GM12878 (cell line): ENCODE measurements around the gene DAAM1. TPM values are rescaled to one million over a fixed set of nuclear protein-coding genes. Genes with fewer than 3 reads are reported as not detected.

ENCODE experiments used
- ATAC-seq: fragments of 200-7000 bp; cut with Tn5 transposase; 3 replicates; pipeline ENCODE4 v1.9.1; 2020; ENCODE audit warnings: mild to moderate bottlenecking, moderate library complexity
- BruUV-seq: library from RNA; stranded (reverse); fragments of 400-500 nt; replicated peaks from 2 replicates; lab custom pipeline; 2021; lab: Mats Ljungman, UMichigan
- CTCF ChIA-PET: fragments of 300-600 bp; sonication (Branson Sonifier 250); formaldehyde crosslinking; extraction: SDS; loops from one replicate; lab custom pipeline; 2021; ENCODE audit warnings: inconsistent platforms; lab: Yijun Ruan, JAX
- POLR2A ChIA-PET: fragments of 350-600 bp; formaldehyde crosslinking; extraction: SDS; loops from one replicate; lab custom pipeline; 2021; ENCODE audit warnings: inconsistent platforms; lab: Charles Lee
- RAD21 ChIA-PET: fragments of 300-600 bp; sonication (Branson Sonifier 250); formaldehyde crosslinking; loops from one replicate; lab custom pipeline; 2023; ENCODE audit warnings: antibody characterized with exemption; ENCODE audit not compliant: unreplicated experiment; lab: Charles Lee
- SMC1A ChIA-PET: fragments of 300-600 bp; sonication (Branson Sonifier 250); formaldehyde crosslinking; loops from one replicate; lab custom pipeline; 2023; ENCODE audit not compliant: unreplicated experiment, uncharacterized antibody; lab: Charles Lee
- DNase-seq: peaks from one replicate; pipeline ENCODE4 v3.0.0-alpha.2; 2011; ENCODE audit warnings: low read depth, low spot score
- FAIRE-seq: peaks from 3 replicates; lab custom pipeline; 2011; peaks lifted over from hg19 to GRCh38; lab: Jason Lieb, UNC
- H2AFZ ChIP-seq: 2 replicates; pipeline ENCODE4 v1.6.0; 2011; ENCODE audit warnings: low read depth, low read length, control low read depth; ENCODE audit not compliant: control insufficient read depth
- H3K27ac ChIP-seq: 2 replicates; pipeline ENCODE4 v1.5.1; 2011; ENCODE audit warnings: control low read depth; ENCODE audit not compliant: control insufficient read depth, insufficient read depth
- H3K27me3 ChIP-seq, 2 experiments: replicated peaks in 1 of 2; 2 replicates each; pipeline versions ENCODE4 v1.6.0 to v1.6.1; 2011; ENCODE audit warnings: low read length in 1 of 2; ENCODE audit not compliant: control insufficient read depth in 2 of 2, insufficient read depth in 2 of 2
- H3K36me3 ChIP-seq, 2 experiments: 2 replicates each; pipeline ENCODE4 v1.5.1; 2011; ENCODE audit warnings: low read length in 1 of 2; ENCODE audit not compliant: control insufficient read depth in 2 of 2, insufficient read depth in 2 of 2
- H3K4me1 ChIP-seq: 2 replicates; pipeline ENCODE4 v1.6.1; 2011; ENCODE audit warnings: mild to moderate bottlenecking, low read length, moderate library complexity, mixed read lengths; ENCODE audit not compliant: control insufficient read depth, insufficient read depth
- H3K4me2 ChIP-seq: 2 replicates; pipeline ENCODE4 v1.6.0; 2011; ENCODE audit warnings: control low read depth; ENCODE audit not compliant: control insufficient read depth, insufficient read depth
- H3K4me3 ChIP-seq: fragments of 200-600 bp; sonication (generic); 2 replicates; pipeline ENCODE4 v1.5.1; 2016
- H3K79me2 ChIP-seq: 2 replicates; pipeline ENCODE4 v1.6.0; 2011; ENCODE audit warnings: low read length; ENCODE audit not compliant: control insufficient read depth, insufficient read depth
- H3K9ac ChIP-seq: 2 replicates; pipeline ENCODE4 v1.8.0; 2011; ENCODE audit warnings: low read length, control low read depth, mixed read lengths; ENCODE audit not compliant: control insufficient read depth, insufficient read depth
- H3K9me3 ChIP-seq: replicated peaks from 3 replicates; pipeline ENCODE4 v1.5.1; 2011; ENCODE audit warnings: mild to moderate bottlenecking, low read length; ENCODE audit not compliant: control insufficient read depth, insufficient read depth
- H4K20me1 ChIP-seq: 2 replicates; pipeline ENCODE4 v1.6.0; 2011; ENCODE audit not compliant: control insufficient read depth, insufficient read depth
- CBX3 ChIP-seq: fragments of 200-600 bp; sonication (generic); IDR thresholded peaks from 2 replicates; pipeline ENCODE4 v1.6.1; 2016; ENCODE audit warnings: low read depth, borderline replicate concordance
- CEBPB ChIP-seq, 2 experiments: fragments of 150-350 bp in 1 of 2; IDR thresholded peaks; 2 replicates each; pipeline ENCODE4 v1.6.1; 2012 to 2014; ENCODE audit warnings: low read depth in 2 of 2, low read length in 2 of 2, borderline replicate concordance in 1 of 2, inconsistent platforms in 1 of 2
- FOS ChIP-seq: IDR thresholded peaks from 3 replicates; pipeline ENCODE4 v1.6.1; 2011; ENCODE audit warnings: borderline replicate concordance; ENCODE audit not compliant: insufficient read length; ENCODE audit errors: extremely low read depth
- NFYB ChIP-seq: IDR thresholded peaks from 2 replicates; pipeline ENCODE4 v1.6.1; 2011; ENCODE audit warnings: low read depth, mild to moderate bottlenecking, low read length, improper control_type of control experiment, moderate library complexity; ENCODE audit not compliant: insufficient read depth
- PML ChIP-seq: IDR thresholded peaks from 2 replicates; pipeline ENCODE4 v1.6.1; 2012; ENCODE audit warnings: low read length, inconsistent platforms
- RBBP5 ChIP-seq: fragments of 200-600 bp; sonication (generic); conservative IDR thresholded peaks from 2 replicates; pipeline ENCODE4 v1.6.1; 2016
- SUZ12 ChIP-seq: fragments of 200-600 bp; sonication (generic); IDR thresholded peaks from one replicate; pipeline ENCODE4 v1.6.1; 2018; ENCODE audit warnings: antibody characterized with exemption, mild to moderate bottlenecking; ENCODE audit not compliant: unreplicated experiment
- ZNF207 ChIP-seq: fragments of 450-650 bp; IDR thresholded peaks from 2 replicates; pipeline ENCODE4 v1.6.1; 2014; ENCODE audit warnings: antibody characterized with exemption, mild to moderate bottlenecking, borderline replicate concordance
- ZNF217 ChIP-seq: fragments of 450-650 bp; IDR thresholded peaks from 2 replicates; pipeline ENCODE4 v1.6.1; 2017; ENCODE audit warnings: antibody characterized with exemption, mild to moderate bottlenecking
- WGBS: methylation state at CpG from one replicate; pipeline ENCODE4 v1.1.6; 2016; ENCODE audit warnings: low lambda C conversion rate; ENCODE audit not compliant: insufficient replicate concordance, insufficient coverage; ENCODE audit errors: missing lambda C conversion rate; 5-methylcytosine and 5-hydroxymethylcytosine counted together
- in situ Hi-C: fragments of 300-500 bp; cut with MboI; formaldehyde crosslinking; loops from 9 replicates; pipeline ENCODE4 v1.14.3; 2018; ENCODE audit warnings: mixed read lengths
- intact Hi-C: fragments of 100-400 bp; cut with micrococcal nuclease; formaldehyde crosslinking; loops from one replicate; pipeline ENCODE4 v1.14.2; 2022; ENCODE audit not compliant: unreplicated experiment
- polyA plus RNA-seq, 11 experiments: library from polyadenylated mRNA; depleted of rRNA in 4 of 11; unstranded in 6 of 11; stranded (reverse) in 5 of 11; fragments of >200 nt; fragmentation: Nextera tagmentation in 4 of 11; fragmentation: Illumina TruSeq in 1 of 11; extraction: Ambion mirVana in 4 of 11; extraction: Trizol in 1 of 11; gene quantifications; 1 replicate in 1 of 11; 2 replicates in 10 of 11; pipeline versions ENCODE4 v1.2.1 to v1.2.3, GENCODE V29; 2011 to 2016; ENCODE audit warnings: inconsistent platforms in 2 of 11, missing spikeins in 2 of 11, low read depth in 1 of 11
- total RNA-seq, 4 experiments: library from RNA; depleted of rRNA in 3 of 4; stranded (reverse); fragments of >200 nt in 3 of 4; fragmentation: Illumina TruSeq in 1 of 4; extraction: Trizol in 1 of 4; gene quantifications; 2 replicates each; pipeline versions ENCODE4 v1.2.1 to v1.2.3, GENCODE V29; 2013 to 2021
- TF ChIP-seq, protein P1 (sequence below): IDR thresholded peaks from 2 replicates; pipeline ENCODE4 v1.6.1; 2011; ENCODE audit warnings: borderline replicate concordance, low read depth, mild to moderate bottlenecking, moderate library complexity, mixed read lengths, low read length; ENCODE audit not compliant: insufficient read depth; ENCODE audit errors: extremely low read length
- TF ChIP-seq, protein P2 (sequence below): fragments of 450-650 bp; IDR thresholded peaks from 2 replicates; pipeline ENCODE4 v1.6.1; 2017; ENCODE audit warnings: mild to moderate bottlenecking, moderate library complexity
- TF ChIP-seq, protein P3 (sequence below): fragments of 150-350 bp; IDR thresholded peaks from 2 replicates; pipeline ENCODE4 v1.6.1; 2014; ENCODE audit warnings: mild to moderate bottlenecking, low read depth, low read length

The DAAM1 gene
- total and polyA plus RNA-seq, 10 of the 15 experiments (the other 5 are each of a cell fraction or from before 2014, with no cell fraction given): 13.8 to 32.4 (median 24.2) TPM

DNA sequence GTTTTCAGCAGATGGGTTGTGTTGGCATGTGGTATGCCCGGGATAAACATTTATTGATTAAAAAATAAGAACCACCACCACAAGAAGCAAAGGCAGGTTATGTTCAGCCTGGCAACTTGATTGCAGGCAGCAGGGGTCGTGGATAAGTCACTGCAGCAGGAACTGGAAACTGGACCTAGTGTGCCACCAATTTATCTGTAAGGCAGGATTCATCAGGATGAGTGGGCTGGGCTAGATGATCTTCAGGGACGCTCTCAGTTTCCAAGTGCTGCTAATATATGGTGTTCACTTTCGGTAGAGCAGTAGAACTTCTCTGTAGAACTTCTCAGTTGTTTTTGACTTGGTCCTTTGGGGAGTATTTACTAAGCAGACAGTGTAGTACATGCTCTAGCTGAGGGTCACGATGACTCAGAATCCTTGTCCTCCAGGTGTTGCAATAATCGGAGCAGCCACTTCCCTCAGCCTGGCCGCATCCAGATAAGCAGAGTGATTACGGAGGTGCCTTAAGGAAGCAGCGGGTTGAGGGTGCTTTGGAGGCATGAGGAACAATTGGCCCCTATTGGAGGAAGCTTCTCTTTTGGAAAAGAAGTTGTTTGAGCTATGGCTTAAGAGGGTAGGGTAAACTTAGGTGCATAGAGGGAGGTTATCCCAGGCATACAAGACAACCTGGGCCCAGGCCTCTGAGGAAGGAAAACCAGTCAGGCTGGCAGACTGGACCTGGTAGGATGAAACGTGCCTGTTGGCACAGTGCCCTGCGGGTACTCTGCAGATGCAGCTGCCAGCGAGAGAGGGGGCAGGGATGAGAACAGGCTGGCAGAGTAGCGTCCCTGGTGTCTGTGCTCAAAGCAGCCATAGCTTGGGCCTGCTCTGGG is 172.7 kb downstream of the DAAM1 start (continued):
- no peak for TF ChIP-seq RBBP5
- TF ChIP-seq, protein P1, sequence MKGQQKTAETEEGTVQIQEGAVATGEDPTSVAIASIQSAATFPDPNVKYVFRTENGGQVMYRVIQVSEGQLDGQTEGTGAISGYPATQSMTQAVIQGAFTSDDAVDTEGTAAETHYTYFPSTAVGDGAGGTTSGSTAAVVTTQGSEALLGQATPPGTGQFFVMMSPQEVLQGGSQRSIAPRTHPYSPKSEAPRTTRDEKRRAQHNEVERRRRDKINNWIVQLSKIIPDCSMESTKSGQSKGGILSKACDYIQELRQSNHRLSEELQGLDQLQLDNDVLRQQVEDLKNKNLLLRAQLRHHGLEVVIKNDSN: no peak
- TF ChIP-seq FOS: no peak
- TF ChIP-seq, all 136 proteins: peak for 0

DNA sequence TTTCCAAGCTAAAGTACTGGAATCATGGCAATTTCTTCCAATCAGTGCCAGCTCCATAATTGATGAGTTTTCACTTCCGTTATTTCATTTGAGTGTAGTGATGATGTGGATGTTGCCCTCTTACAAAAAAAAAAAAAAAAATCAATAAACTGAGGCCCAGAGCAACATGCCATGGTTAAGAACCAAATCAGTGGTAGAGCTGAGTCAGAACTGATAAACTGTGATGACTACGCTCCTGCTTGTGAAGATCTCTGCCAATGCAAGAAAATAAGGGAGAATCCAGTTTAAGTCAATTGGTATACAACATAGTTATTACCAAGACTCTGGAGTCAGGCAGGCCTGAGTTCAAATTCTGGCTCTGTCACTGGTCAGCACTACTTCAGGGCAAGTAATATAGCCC is 174.0 kb downstream of the DAAM1 start:
- Histone ChIP-seq H3K4me1 (peaks cover 36% of the 10 kb centered on the region), H3K36me3 (peaks cover 0 to 9% of the 10 kb centered on the region in 2 experiments; a peak in 3 of 4 replicates), H3K4me2 (no peak overlapping the region), H3K9me3 (no peaks in the 10 kb centered on the region), H3K79me2 (no peaks in the 10 kb centered on the region), H3K4me3 (no peak overlapping the region), H4K20me1 (no peaks in the 10 kb centered on the region), H3K27ac (no peak overlapping the region), H3K9ac (no peak overlapping the region), H3K27me3 (no peaks in the 10 kb centered on the region), H2AFZ (no peak overlapping the region)
- POLR2A ChIA-PET: interaction anchor here (0.6 kb wide), 1 partner anchor 122 kb away, joined by 4 read pairs; the partner anchor contains the start of genes JKAMP and L3HYPDH
- RAD21 ChIA-PET: no interaction called here
- WGBS: 94% methylated on average over 2 of the region's 2 CpGs
- intact Hi-C loops (no loop called here), in situ Hi-C loops (no loop called here)
- SMC1A ChIA-PET: interaction anchor here (0.9 kb wide), 1 partner anchor 33 kb away, joined by 3 read pairs; no protein-coding TSS in a partner anchor
- DNase-seq (no peak), FAIRE-seq (no peak), ATAC-seq (no peak)
- no TSS peak for BruUV-seq
- CTCF ChIA-PET: no interaction called here
- TF ChIP-seq SUZ12: no peak
- no peak for TF ChIP-seq ZNF207
- no peak for TF ChIP-seq NFYB
- no peak for TF ChIP-seq CBX3
- TF ChIP-seq, protein P2, sequence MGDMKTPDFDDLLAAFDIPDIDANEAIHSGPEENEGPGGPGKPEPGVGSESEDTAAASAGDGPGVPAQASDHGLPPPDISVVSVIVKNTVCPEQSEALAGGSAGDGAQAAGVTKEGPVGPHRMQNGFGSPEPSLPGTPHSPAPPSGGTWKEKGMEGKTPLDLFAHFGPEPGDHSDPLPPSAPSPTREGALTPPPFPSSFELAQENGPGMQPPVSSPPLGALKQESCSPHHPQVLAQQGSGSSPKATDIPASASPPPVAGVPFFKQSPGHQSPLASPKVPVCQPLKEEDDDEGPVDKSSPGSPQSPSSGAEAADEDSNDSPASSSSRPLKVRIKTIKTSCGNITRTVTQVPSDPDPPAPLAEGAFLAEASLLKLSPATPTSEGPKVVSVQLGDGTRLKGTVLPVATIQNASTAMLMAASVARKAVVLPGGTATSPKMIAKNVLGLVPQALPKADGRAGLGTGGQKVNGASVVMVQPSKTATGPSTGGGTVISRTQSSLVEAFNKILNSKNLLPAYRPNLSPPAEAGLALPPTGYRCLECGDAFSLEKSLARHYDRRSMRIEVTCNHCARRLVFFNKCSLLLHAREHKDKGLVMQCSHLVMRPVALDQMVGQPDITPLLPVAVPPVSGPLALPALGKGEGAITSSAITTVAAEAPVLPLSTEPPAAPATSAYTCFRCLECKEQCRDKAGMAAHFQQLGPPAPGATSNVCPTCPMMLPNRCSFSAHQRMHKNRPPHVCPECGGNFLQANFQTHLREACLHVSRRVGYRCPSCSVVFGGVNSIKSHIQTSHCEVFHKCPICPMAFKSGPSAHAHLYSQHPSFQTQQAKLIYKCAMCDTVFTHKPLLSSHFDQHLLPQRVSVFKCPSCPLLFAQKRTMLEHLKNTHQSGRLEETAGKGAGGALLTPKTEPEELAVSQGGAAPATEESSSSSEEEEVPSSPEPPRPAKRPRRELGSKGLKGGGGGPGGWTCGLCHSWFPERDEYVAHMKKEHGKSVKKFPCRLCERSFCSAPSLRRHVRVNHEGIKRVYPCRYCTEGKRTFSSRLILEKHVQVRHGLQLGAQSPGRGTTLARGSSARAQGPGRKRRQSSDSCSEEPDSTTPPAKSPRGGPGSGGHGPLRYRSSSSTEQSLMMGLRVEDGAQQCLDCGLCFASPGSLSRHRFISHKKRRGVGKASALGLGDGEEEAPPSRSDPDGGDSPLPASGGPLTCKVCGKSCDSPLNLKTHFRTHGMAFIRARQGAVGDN: no peak
- no peak for TF ChIP-seq PML
- TF ChIP-seq CEBPB (IDR thresholded peaks at IDR 0.05; ENCODE audit: borderline replicate concordance in 1 of 2, low read depth in 2 of 2, low read length in 2 of 2): no peak
- no peak for TF ChIP-seq ZNF217
- TF ChIP-seq, protein P3, sequence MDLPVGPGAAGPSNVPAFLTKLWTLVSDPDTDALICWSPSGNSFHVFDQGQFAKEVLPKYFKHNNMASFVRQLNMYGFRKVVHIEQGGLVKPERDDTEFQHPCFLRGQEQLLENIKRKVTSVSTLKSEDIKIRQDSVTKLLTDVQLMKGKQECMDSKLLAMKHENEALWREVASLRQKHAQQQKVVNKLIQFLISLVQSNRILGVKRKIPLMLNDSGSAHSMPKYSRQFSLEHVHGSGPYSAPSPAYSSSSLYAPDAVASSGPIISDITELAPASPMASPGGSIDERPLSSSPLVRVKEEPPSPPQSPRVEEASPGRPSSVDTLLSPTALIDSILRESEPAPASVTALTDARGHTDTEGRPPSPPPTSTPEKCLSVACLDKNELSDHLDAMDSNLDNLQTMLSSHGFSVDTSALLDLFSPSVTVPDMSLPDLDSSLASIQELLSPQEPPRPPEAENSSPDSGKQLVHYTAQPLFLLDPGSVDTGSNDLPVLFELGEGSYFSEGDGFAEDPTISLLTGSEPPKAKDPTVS: no peak
